GM18951 (cell line): ENCODE data around the gene GAB1.

ENCODE experiments used
- POLR2A ChIP-seq: IDR thresholded peaks from 4 replicates; pipeline ENCODE4 v1.6.1; 2011; ENCODE audit warnings: mild to moderate bottlenecking; ENCODE audit not compliant: insufficient read length, insufficient read depth; ENCODE audit errors: extremely low read depth
- in situ Hi-C: fragments of 300-500 bp; cut with MboI; formaldehyde crosslinking; loops from one replicate; pipeline ENCODE4 v1.12.0; 2022; ENCODE audit warnings: low sequenced_read_pairs, mixed read lengths, inconsistent platforms; ENCODE audit not compliant: unreplicated experiment

Gene GAB1

GRCh38 chr4:143498021-143498420, 161.3 kb downstream of the GAB1 start:
- in situ Hi-C loops: no loop called here
- TF ChIP-seq POLR2A: no peak

GRCh38 chr4:143502231-143502630, 165.6 kb downstream of the GAB1 start:
- in situ Hi-C loops: no loop called here
- TF ChIP-seq POLR2A: no peak

- TF ChIP-seq POLR2A: no peak
- in situ Hi-C loops: no loop called here
These were observed 169.4 kb downstream of the GAB1 start for GRCh38 chr4:143506031-143506430.

GRCh38 chr4:143511906-143512305, 175.2 kb downstream of the GAB1 start:
- in situ Hi-C loops: no loop called here
- TF ChIP-seq POLR2A: no peak

GRCh38 chr4:143512978-143513313, 176.3 kb downstream of the GAB1 start:
- no peak for TF ChIP-seq POLR2A

GRCh38 chr4:143513314-143514168, 176.9 kb downstream of the GAB1 start, which contains the start of gene SMARCA5:
SMARCA5 (plus strand) TSS chr4:143513702; CDS start chr4:143513925, 223 bp downstream.
- in situ Hi-C loops: no loop called here
- TF ChIP-seq POLR2A: peak; percentile 83

More at GRCh38 chr4:143512978-143513313, 176.3 kb downstream of the GAB1 start:
- in situ Hi-C loops: no loop called here

GRCh38 chr4:143514169-143514495, 177.5 kb downstream of the GAB1 start:
- in situ Hi-C loops: no loop called here
- no peak for TF ChIP-seq POLR2A

GRCh38 chr4:143514497-143514896, 177.8 kb downstream of the GAB1 start:
- in situ Hi-C loops: no loop called here

GRCh38 chr4:143514901-143515300, 178.2 kb downstream of the GAB1 start:
- in situ Hi-C loops: no loop called here
- TF ChIP-seq POLR2A: no peak

More at GRCh38 chr4:143514497-143514896, 177.8 kb downstream of the GAB1 start:
- TF ChIP-seq POLR2A: no peak

GRCh38 chr4:143515905-143516304, 179.2 kb downstream of the GAB1 start:
- TF ChIP-seq POLR2A: no peak
- in situ Hi-C loops: no loop called here

GRCh38 chr4:143517764-143518163, 181.1 kb downstream of the GAB1 start:
- in situ Hi-C loops: no loop called here

More at GRCh38 chr4:143517764-143518163, 181.1 kb downstream of the GAB1 start:
- no peak for TF ChIP-seq POLR2A
